Right ventricle myocardium inferior (tissue), 1 donor: ENCODE data around the gene UBE2D3. TPM values are rescaled to one million over a fixed set of nuclear protein-coding genes. Genes with fewer than 3 reads are reported as not detected.

Experiments used
- ATAC-seq: fragments of 200-7000 bp; cut with Tn5 transposase; one replicate; pipeline ENCODE4 v1.9.1; 2020; ENCODE audit warnings: mild to moderate bottlenecking, moderate library complexity
- DNase-seq: peaks from one replicate; pipeline ENCODE4 v3.0.0; 2021; ENCODE audit errors: missing footprints
- intact Hi-C: fragments of 100-400 bp; cut with DNase I; formaldehyde crosslinking; loops from one replicate; pipeline ENCODE4 v1.11.0; 2022
- total RNA-seq: library from RNA; stranded (reverse); fragmentation: NEBNext Ultra II Directional; extraction: Animal tissue kit (Norgen Biotek cat#: 25700); gene quantifications from one replicate; pipeline ENCODE4 v1.2.1, GENCODE V29; 2021
- donor health status: DM: no; HTN: yes; CAD: no; lungs with severe emphysema.

Gene UBE2D3
- total RNA-seq, 1 donor from 2014 or later, result 261 TPM

GRCh38 chr4:102772738-102773340 lies 54.5 kb downstream of the UBE2D3 start:
- DNase-seq (no peak), ATAC-seq (no peak)
- intact Hi-C loops, result no loop called here

GRCh38 chr4:102764901-102765300 lies 62.5 kb downstream of the UBE2D3 start:
- intact Hi-C loops, result no loop called here

GRCh38 chr4:102761906-102762305 lies 65.4 kb downstream of the UBE2D3 start:
- intact Hi-C loops, result loop anchor here (2.0 kb wide), 1 partner anchor 65 kb away; the partner anchor contains the start of gene UBE2D3
- ATAC-seq (no peak), DNase-seq (no peak)

More at GRCh38 chr4:102764901-102765300, 62.5 kb downstream of the UBE2D3 start:
- DNase-seq, result no peak
- ATAC-seq, result no peak

GRCh38 chr4:102761296-102761701 lies 66.1 kb downstream of the UBE2D3 start:
- intact Hi-C loops, result loop anchor here (2.0 kb wide), 1 partner anchor 66 kb away; the partner anchor contains the start of gene UBE2D3
- peak; percentile 12 for ATAC-seq
- DNase-seq, result no peak

- peak; percentile 95 for DNase-seq
- ATAC-seq, result peak; percentile 98
- intact Hi-C loops, result loop anchor here (2.0 kb wide), 1 partner anchor 66 kb away; the partner anchor contains the start of gene UBE2D3
Measured at GRCh38 chr4:102760645-102761295, 66.6 kb downstream of the UBE2D3 start, which contains the start of gene MANBA. MANBA (minus strand) TSS chr4:102760968; CDS start chr4:102760894, 74 bp downstream.

GRCh38 chr4:102759831-102760644 lies 67.3 kb downstream of the UBE2D3 start:
- no peak for DNase-seq
- peak; percentile 70 for ATAC-seq
- intact Hi-C loops, result loop anchor here (2.0 kb wide), 1 partner anchor 67 kb away; the partner anchor contains the start of gene UBE2D3

- intact Hi-C loops, result no loop called here
- no peak for ATAC-seq
- DNase-seq, result no peak
Measured at GRCh38 chr4:102758241-102759160, 68.8 kb downstream of the UBE2D3 start.

- no peak for DNase-seq
- intact Hi-C loops, result no loop called here
- ATAC-seq, result no peak
Measured at GRCh38 chr4:102757681-102758080, 69.7 kb downstream of the UBE2D3 start.

- DNase-seq (no peak), ATAC-seq (no peak)
- intact Hi-C loops, result no loop called here
Measured at GRCh38 chr4:102754044-102754443, 73.3 kb downstream of the UBE2D3 start.

- intact Hi-C loops, result no loop called here
- no peak for ATAC-seq
- DNase-seq, result no peak
Measured at GRCh38 chr4:102751941-102752340, 75.4 kb downstream of the UBE2D3 start.

Other genes with a start within 250 kb of the UBE2D3 start
- gene MANBA, start 66.6 kb downstream of the UBE2D3 start, total RNA-seq, result 24.8 TPM
- 17.1 TPM for gene CISD2, start 41.4 kb upstream of the UBE2D3 start, total RNA-seq
- gene SLC9B1, start 192.2 kb upstream of the UBE2D3 start, total RNA-seq, result 0.95 TPM
- gene SLC9B2, start 249.2 kb upstream of the UBE2D3 start, total RNA-seq, result 3.3 TPM